Measurements from ENCODE around the gene CDH23. TPM values are rescaled to one million over a fixed set of nuclear protein-coding genes. Genes with fewer than 3 reads are reported as not detected.

CDH23 gene
- polyA plus RNA-seq, 1 donor (not counting 4 experiments of a cell fraction or from before 2014, with no cell fraction given): 0.01 TPM

DNA sequence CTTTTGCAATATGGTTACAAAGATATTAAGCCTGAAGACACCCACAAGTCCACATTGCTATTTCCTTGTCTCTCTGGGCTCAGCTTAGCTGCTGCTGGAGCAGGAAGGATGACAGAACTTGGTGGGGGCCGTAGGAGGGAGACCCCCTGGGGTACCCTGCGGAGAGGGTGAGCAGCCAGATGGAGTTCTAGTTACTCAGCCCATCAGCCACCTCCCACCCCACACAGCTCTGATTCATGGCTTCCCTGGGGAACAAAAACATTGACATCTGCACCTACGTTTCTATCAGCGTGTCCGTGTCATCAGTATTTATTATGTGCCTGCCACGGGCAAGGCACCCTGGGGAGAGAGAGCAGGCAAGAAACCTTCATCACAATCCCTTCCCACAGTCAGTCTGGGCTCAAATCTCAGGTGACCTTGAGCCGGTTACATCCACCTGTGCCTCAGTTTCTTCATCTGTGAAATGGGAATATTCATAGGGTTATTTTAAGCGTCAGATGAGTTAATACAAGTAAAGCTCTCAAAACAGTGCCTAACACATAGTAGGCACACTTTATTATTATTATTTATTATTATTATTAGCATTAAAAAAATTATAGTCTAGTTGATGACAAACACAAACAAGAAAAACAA, 191.3 kb downstream of the CDH23 start:
- no peak overlapping the region for H2AFZ ChIP-seq (ENCODE audit: control insufficient read depth, low read length)
- DNase-seq (ENCODE audit: low read depth, low spot score): no peak
- no peak for FAIRE-seq
- no peak overlapping the region for H3K27ac ChIP-seq (ENCODE audit: control insufficient read depth, insufficient read depth, low read length)
- no peak overlapping the region for H3K4me2 ChIP-seq (ENCODE audit: control insufficient read depth, extremely low read depth, insufficient read depth, low read depth, low read length)
- no peak overlapping the region for H3K4me3 ChIP-seq (ENCODE audit: control insufficient read depth in 2 of 3, extremely low read depth in 1 of 3, insufficient read depth in 2 of 3, low read depth in 1 of 3, low read length in 3 of 3)
- H3K27me3 ChIP-seq (ENCODE audit: control insufficient read depth, extremely low read depth, insufficient read depth, low read length): peaks cover 19% of the 10 kb centered on the region
- H3K9me3 ChIP-seq (ENCODE audit: control insufficient read depth, low read depth, low read length): no peaks in the 10 kb centered on the region
- no peaks in the 10 kb centered on the region for H4K20me1 ChIP-seq (ENCODE audit: control insufficient read depth, extremely low read depth, insufficient read depth, low read length)
- H3K4me1 ChIP-seq (ENCODE audit: control insufficient read depth, extremely low read depth, insufficient read depth, low read length): no peaks in the 10 kb centered on the region
- H3K36me3 ChIP-seq (ENCODE audit: control insufficient read depth in 2 of 2, extremely low read depth in 1 of 2, insufficient read depth in 2 of 2, low read length in 2 of 2): no peaks in the 10 kb centered on the region
- TF ChIP-seq, protein P1, sequence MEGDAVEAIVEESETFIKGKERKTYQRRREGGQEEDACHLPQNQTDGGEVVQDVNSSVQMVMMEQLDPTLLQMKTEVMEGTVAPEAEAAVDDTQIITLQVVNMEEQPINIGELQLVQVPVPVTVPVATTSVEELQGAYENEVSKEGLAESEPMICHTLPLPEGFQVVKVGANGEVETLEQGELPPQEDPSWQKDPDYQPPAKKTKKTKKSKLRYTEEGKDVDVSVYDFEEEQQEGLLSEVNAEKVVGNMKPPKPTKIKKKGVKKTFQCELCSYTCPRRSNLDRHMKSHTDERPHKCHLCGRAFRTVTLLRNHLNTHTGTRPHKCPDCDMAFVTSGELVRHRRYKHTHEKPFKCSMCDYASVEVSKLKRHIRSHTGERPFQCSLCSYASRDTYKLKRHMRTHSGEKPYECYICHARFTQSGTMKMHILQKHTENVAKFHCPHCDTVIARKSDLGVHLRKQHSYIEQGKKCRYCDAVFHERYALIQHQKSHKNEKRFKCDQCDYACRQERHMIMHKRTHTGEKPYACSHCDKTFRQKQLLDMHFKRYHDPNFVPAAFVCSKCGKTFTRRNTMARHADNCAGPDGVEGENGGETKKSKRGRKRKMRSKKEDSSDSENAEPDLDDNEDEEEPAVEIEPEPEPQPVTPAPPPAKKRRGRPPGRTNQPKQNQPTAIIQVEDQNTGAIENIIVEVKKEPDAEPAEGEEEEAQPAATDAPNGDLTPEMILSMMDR (optimal IDR thresholded peaks at IDR 0.05 in 1 of 3, IDR thresholded peaks at IDR 0.05 in 1 of 3, conservative IDR thresholded peaks at IDR 0.05 in 1 of 3; ENCODE audit: extremely low read depth in 1 of 3, insufficient read depth in 2 of 3, low read length in 3 of 3): no peak
- no peak for TF ChIP-seq EZH2 (IDR thresholded peaks at IDR 0.05; ENCODE audit: low read length)
- H3K9me1 ChIP-seq (ENCODE audit: control insufficient read depth, extremely low read depth, insufficient read depth, low read length): no peaks in the 10 kb centered on the region
- dilution Hi-C loops (cut with MboI; ENCODE audit: extremely low pct_ligation_motif_present, low sequenced_read_pairs): no loop called here
- H3K9ac ChIP-seq (ENCODE audit: control insufficient read depth, extremely low read depth, insufficient read depth, low read length): no peak overlapping the region
- no peaks in the 10 kb centered on the region for H3K79me2 ChIP-seq (ENCODE audit: control insufficient read depth, insufficient read depth, low read length)

- Histone ChIP-seq H3K27ac (ENCODE audit: control insufficient read depth, insufficient read depth, low read length) (no peak overlapping the region), H3K9ac (ENCODE audit: control insufficient read depth, extremely low read depth, insufficient read depth, low read length) (no peak overlapping the region), H3K4me1 (ENCODE audit: control insufficient read depth, extremely low read depth, insufficient read depth, low read length) (no peaks in the 10 kb centered on the region), H3K9me3 (ENCODE audit: control insufficient read depth, low read depth, low read length) (no peaks in the 10 kb centered on the region), H2AFZ (ENCODE audit: control insufficient read depth, low read length) (no peak overlapping the region), H3K4me3 (ENCODE audit: control insufficient read depth in 2 of 3, extremely low read depth in 1 of 3, insufficient read depth in 2 of 3, low read depth in 1 of 3, low read length in 3 of 3) (no peak overlapping the region), H4K20me1 (ENCODE audit: control insufficient read depth, extremely low read depth, insufficient read depth, low read length) (no peaks in the 10 kb centered on the region), H3K4me2 (ENCODE audit: control insufficient read depth, extremely low read depth, insufficient read depth, low read depth, low read length) (no peak overlapping the region), H3K27me3 (ENCODE audit: control insufficient read depth, extremely low read depth, insufficient read depth, low read length) (peaks cover 19% of the 10 kb centered on the region), H3K9me1 (ENCODE audit: control insufficient read depth, extremely low read depth, insufficient read depth, low read length) (no peaks in the 10 kb centered on the region), H3K79me2 (ENCODE audit: control insufficient read depth, insufficient read depth, low read length) (no peaks in the 10 kb centered on the region), H3K36me3 (ENCODE audit: control insufficient read depth in 2 of 2, extremely low read depth in 1 of 2, insufficient read depth in 2 of 2, low read length in 2 of 2) (no peaks in the 10 kb centered on the region)
- dilution Hi-C loops (cut with MboI; ENCODE audit: extremely low pct_ligation_motif_present, low sequenced_read_pairs): no loop called here
- FAIRE-seq: no peak
- TF ChIP-seq, protein P1 (optimal IDR thresholded peaks at IDR 0.05 in 1 of 3, IDR thresholded peaks at IDR 0.05 in 1 of 3, conservative IDR thresholded peaks at IDR 0.05 in 1 of 3; ENCODE audit: extremely low read depth in 1 of 3, insufficient read depth in 2 of 3, low read length in 3 of 3): no peak
- TF ChIP-seq EZH2 (IDR thresholded peaks at IDR 0.05; ENCODE audit: low read length): no peak
- DNase-seq (ENCODE audit: low read depth, low spot score): no peak
These were observed 192.0 kb downstream of the CDH23 start for GRCh38 chr10:71588685-71589084.
